ENCODE data around the gene MEOX1.

Gene MEOX1

GRCh38 chr17:43655693-43656255 is 5.9 kb downstream of the MEOX1 start:
- no peak for DNase-seq (ENCODE audit: low spot score)

- no peak for DNase-seq (ENCODE audit: low spot score)
Measured at GRCh38 chr17:43652124-43652480, 9.6 kb downstream of the MEOX1 start.

GRCh38 chr17:43650471-43650870 is 11.3 kb downstream of the MEOX1 start:
- DNase-seq (ENCODE audit: low spot score) = no peak

- no peak for DNase-seq (ENCODE audit: low spot score)
Measured at GRCh38 chr17:43648916-43649315, 12.8 kb downstream of the MEOX1 start.

GRCh38 chr17:43645765-43646481 is 15.8 kb downstream of the MEOX1 start:
- DNase-seq (ENCODE audit: low spot score) = peak; percentile 45

GRCh38 chr17:43645450-43645764 is 16.3 kb downstream of the MEOX1 start:
- no peak for DNase-seq (ENCODE audit: low spot score)

- DNase-seq (ENCODE audit: low spot score) = no peak
Measured at GRCh38 chr17:43644081-43644480, 17.6 kb downstream of the MEOX1 start.

GRCh38 chr17:43641416-43641815 is 20.3 kb downstream of the MEOX1 start:
- DNase-seq (ENCODE audit: low spot score) = no peak

GRCh38 chr17:43640491-43641252 is 21.1 kb downstream of the MEOX1 start:
- no peak for DNase-seq (ENCODE audit: low spot score)

GRCh38 chr17:43637563-43638323 is 24.0 kb downstream of the MEOX1 start:
- DNase-seq (ENCODE audit: low spot score) = no peak

GRCh38 chr17:43636426-43636825 is 25.3 kb downstream of the MEOX1 start:
- no peak for DNase-seq (ENCODE audit: low spot score)

GRCh38 chr17:43634591-43635125 is 27.1 kb downstream of the MEOX1 start:
- DNase-seq (ENCODE audit: low spot score) = no peak

- DNase-seq (ENCODE audit: low spot score) = no peak
Measured at GRCh38 chr17:43632221-43632620, 29.5 kb downstream of the MEOX1 start.

- DNase-seq (ENCODE audit: low spot score) = no peak
Measured at GRCh38 chr17:43631429-43631828, 30.3 kb downstream of the MEOX1 start.

GRCh38 chr17:43628089-43628650 is 33.6 kb downstream of the MEOX1 start:
- no peak for DNase-seq (ENCODE audit: low spot score)

- DNase-seq (ENCODE audit: low spot score) = no peak
Measured at GRCh38 chr17:43627653-43628052, 34.1 kb downstream of the MEOX1 start.

GRCh38 chr17:43626023-43626422 is 35.7 kb downstream of the MEOX1 start:
- DNase-seq (ENCODE audit: low spot score) = no peak

GRCh38 chr17:43625606-43626005 is 36.1 kb downstream of the MEOX1 start:
- no peak for DNase-seq (ENCODE audit: low spot score)

GRCh38 chr17:43620581-43620980 is 41.1 kb downstream of the MEOX1 start:
- DNase-seq (ENCODE audit: low spot score) = no peak

GRCh38 chr17:43620147-43620546 is 41.6 kb downstream of the MEOX1 start:
- no peak for DNase-seq (ENCODE audit: low spot score)

GRCh38 chr17:43619705-43620104 is 42.0 kb downstream of the MEOX1 start:
- DNase-seq (ENCODE audit: low spot score) = no peak

GRCh38 chr17:43618276-43618675 is 43.4 kb downstream of the MEOX1 start:
- no peak for DNase-seq (ENCODE audit: low spot score)

Measured in HuH-7 (cell line).